ENCODE data around the gene AKT3.
A peak's percentile ranks its signal among the peaks of the same experiment; 100 is the strongest.

The AKT3 gene

GRCh38 chr1:243490748-243491686 lies 359.0 kb downstream of the AKT3 start:
- peak in 3 of 58 donors; percentile 37 to 67 (median 62) for DNase-seq

- DNase-seq = no peak
Observed at GRCh38 chr1:243489681-243490546, 360.1 kb downstream of the AKT3 start.

GRCh38 chr1:243489158-243489527 lies 360.9 kb downstream of the AKT3 start:
- no peak for DNase-seq

GRCh38 chr1:243488459-243489157 lies 361.4 kb downstream of the AKT3 start:
- no peak for DNase-seq

GRCh38 chr1:243487649-243488227 lies 362.3 kb downstream of the AKT3 start:
- no peak for DNase-seq

- DNase-seq = no peak
Observed at GRCh38 chr1:243487036-243487648, 362.9 kb downstream of the AKT3 start.

- no peak for DNase-seq
Observed at GRCh38 chr1:243483952-243484351, 366.1 kb downstream of the AKT3 start.

GRCh38 chr1:243483071-243483771 lies 366.8 kb downstream of the AKT3 start:
- peak in 6 of 58 donors; percentile 19 to 43 (median 32) for DNase-seq

- peak in 27 of 58 donors; percentile 28 to 80 (median 46) for DNase-seq
Observed at GRCh38 chr1:243482141-243483022, 367.7 kb downstream of the AKT3 start.

GRCh38 chr1:243481101-243481500 lies 368.9 kb downstream of the AKT3 start:
- no peak for DNase-seq

GRCh38 chr1:243477731-243478290 lies 372.2 kb downstream of the AKT3 start:
- DNase-seq = no peak

- peak in 45 of 58 donors; percentile 10 to 78 (median 49) for DNase-seq
Observed at GRCh38 chr1:243475966-243476365, 374.1 kb downstream of the AKT3 start.

- DNase-seq = no peak
Observed at GRCh38 chr1:243474906-243475305, 375.1 kb downstream of the AKT3 start.

GRCh38 chr1:243474136-243474881 lies 375.7 kb downstream of the AKT3 start:
- no peak for DNase-seq

- no peak for DNase-seq
Observed at GRCh38 chr1:243473227-243474135, 376.6 kb downstream of the AKT3 start.
